ENCODE measurements around the gene LAMA3.

The LAMA3 gene

DNA sequence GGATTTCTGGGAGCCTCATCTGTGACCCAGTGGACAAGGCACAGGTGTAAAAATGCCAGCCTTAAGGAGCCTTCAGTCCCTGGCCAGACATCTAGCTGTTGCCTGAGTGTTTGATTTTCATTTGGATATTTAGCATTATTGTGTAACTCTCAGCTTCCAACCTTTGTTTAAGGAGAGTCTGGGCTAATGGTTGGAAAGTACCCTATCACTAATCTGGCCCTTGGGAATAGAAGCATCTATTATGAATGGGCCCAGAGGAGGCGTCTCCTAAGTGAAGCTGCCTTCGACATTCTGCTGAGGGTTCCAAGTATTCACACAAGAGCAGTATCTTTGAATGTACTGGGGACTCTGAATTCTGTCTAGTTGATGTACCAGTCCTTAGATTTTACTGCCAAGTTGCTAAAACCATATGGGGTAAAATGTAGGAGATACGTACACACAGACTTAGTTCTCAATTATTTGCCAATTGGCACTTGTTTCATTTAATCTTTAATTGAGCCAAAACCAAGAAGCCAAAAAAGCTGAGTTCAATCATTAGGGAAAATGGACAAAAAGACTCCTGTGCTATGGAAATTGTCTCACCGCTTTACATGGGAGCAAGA is 19.3 kb upstream of the LAMA3 start:
- no peak for DNase-seq (ENCODE audit: low spot score)

- DNase-seq (ENCODE audit: low spot score) = no peak
Observed at GRCh38 chr18:23671564-23671963, 17.7 kb upstream of the LAMA3 start.

GRCh38 chr18:23673725-23674124 is 15.5 kb upstream of the LAMA3 start:
- DNase-seq (ENCODE audit: low spot score) = no peak

DNA sequence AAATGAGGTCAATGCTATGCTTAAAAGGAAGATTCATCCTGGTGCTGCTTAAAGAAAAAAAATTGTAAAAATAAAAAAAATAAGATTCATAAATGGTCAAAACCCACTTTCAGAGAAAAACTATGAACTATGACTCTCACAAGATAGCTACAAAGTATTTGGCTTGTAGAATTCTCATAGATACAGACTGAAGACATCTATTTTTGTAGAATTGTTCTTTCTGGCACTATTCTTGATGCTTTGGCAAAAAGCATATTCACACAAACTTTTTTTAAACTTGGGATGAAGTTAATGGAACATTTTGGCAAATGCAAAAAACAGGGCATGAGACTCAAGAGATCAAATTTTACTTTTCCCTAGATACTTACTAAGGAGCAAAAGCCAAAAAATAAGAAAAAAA is 14.0 kb upstream of the LAMA3 start:
- DNase-seq (ENCODE audit: low spot score) = no peak

DNA sequence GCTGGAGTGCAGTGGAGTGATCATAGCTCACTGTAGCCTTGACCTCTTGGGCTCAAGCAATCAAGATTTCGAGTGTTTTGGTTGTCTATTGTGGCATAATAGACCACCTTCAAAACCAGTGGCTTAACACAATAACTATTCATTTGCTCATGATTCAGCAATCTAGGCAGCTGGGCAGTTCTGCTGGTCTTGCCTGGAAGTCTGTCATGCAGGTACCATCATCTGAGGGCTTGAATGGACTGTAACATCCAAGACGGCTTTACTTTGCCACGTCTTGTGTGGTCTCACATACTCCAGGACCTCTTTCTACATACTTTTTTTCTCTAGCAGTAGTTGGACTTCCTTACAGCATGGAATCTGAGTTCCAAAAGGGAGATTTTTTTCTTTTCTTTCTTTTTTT is 13.4 kb upstream of the LAMA3 start:
- DNase-seq (ENCODE audit: low spot score) = no peak

- DNase-seq (ENCODE audit: low spot score) = no peak
Observed at GRCh38 chr18:23682045-23682444, 7.2 kb upstream of the LAMA3 start.

- DNase-seq (ENCODE audit: low spot score) = no peak
Observed at GRCh38 chr18:23682472-23682871, 6.8 kb upstream of the LAMA3 start.

GRCh38 chr18:23683155-23683554 is 6.1 kb upstream of the LAMA3 start:
- no peak for DNase-seq (ENCODE audit: low spot score)

DNA sequence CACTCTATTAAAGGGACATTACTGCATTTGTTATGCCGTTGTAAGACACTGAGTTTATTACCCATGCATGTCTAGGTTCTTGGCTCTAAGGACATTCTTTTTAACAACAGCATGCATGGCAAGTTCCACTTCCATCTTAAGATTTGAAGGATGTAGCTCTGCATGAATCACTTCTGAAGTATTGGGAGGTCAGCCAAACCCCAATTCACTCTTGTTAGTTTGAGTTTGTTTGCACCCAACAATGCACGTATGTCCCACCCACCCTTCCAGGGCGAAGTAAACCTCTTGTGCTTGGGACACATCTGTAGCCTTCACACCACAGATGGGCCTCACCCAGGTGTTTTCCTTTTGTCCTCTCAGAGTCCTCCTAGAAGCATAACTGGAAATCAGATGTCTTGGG is 5.6 kb upstream of the LAMA3 start:
- DNase-seq (ENCODE audit: low spot score) = no peak

- DNase-seq (ENCODE audit: low spot score) = no peak
Observed at GRCh38 chr18:23684515-23685197, 4.6 kb upstream of the LAMA3 start.

GRCh38 chr18:23688528-23688927 is 725 bp upstream of the LAMA3 start:
- no peak for DNase-seq (ENCODE audit: low spot score)

GRCh38 chr18:23689616-23690504 is 607 bp downstream of the LAMA3 start:
- no peak for DNase-seq (ENCODE audit: low spot score)

- no peak for DNase-seq (ENCODE audit: low spot score)
Observed at GRCh38 chr18:23690505-23691068, 1.3 kb downstream of the LAMA3 start.

DNA sequence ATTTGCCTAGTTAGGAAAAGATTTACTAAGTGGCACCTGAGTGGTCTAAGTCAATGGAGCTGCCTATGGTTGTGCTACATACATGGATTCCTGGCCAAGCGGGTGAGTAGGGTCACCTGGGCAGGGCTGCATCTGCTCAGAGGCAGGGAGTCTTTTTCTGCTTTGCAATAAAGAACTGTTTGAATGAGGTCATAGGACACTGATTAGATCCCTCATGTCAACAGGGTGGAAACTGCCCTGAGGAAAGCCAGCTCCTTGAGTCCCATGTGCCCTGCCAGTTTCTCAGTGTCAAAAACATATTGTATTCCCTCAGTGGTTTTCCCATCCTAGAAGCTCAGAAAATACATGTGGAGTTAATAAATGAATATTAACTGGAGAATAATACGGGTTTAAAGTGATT is 4.6 kb downstream of the LAMA3 start:
- no peak for DNase-seq (ENCODE audit: low spot score)

DNA sequence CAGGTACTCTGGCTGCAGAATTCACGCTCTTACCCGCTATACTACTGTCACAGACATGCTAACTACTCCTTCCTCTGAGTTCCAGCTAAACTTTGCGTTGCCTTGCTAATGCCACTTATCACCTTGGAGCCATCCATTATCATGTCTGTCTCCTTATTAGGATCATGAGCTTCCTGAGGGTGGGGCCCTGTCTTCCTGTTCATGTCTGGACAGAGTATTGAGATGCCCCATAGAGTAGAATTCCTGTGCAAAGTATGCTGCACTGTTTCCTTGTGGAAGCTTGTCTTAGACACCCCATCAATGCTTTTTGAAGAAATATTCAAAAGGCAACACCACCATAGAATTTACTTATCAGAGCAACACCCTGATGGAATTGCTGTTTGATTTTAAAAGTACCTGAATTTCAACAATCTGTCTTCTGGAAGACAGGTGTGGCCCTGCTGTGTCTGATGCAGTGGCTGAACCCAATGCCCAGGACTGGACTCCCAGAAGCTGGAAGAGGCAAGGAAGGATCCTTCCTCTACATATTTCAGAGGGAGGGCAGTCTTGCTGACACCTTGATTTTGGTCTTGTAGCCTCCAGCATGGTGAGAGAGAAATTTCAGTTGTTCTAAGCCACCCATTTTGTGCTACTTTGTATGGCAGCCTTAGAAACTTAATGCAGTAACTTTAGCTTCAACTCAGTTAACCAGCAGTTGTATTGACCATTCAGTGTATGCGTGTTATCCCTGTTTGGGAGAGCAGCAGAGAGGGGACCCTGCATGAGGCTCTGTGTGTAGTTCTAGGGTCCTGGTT is 5.6 kb downstream of the LAMA3 start:
- no peak for DNase-seq (ENCODE audit: low spot score)

- no peak for DNase-seq (ENCODE audit: low spot score)
Observed at GRCh38 chr18:23701017-23701416, 11.8 kb downstream of the LAMA3 start.

DNA sequence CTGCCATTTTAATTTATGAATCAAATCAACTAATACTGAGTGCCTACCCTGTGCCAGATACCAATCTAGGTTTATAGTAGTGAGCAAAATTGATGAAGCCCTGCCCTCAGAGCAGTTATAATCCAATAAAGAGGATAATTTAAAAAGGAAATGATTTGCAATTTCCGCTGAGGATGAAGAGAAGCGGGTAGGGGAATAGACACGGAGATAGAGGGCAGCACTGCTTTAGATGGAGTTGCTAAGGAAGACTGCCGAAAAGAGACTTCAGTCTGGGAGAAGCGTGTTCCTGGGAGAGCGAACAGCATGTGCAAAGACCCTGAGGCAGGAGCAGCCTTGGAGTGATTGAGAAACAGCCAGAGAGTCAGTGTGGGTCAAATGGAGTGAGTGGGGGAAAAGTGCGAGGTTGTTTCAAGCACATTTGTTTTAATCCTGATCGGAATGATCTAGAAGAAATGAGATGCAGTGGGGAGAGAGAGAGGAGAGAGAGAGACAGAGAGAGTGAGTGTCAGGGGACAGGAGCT is 12.4 kb downstream of the LAMA3 start:
- DNase-seq (ENCODE audit: low spot score) = no peak

GRCh38 chr18:23702606-23703005 is 13.4 kb downstream of the LAMA3 start:
- no peak for DNase-seq (ENCODE audit: low spot score)

DNA sequence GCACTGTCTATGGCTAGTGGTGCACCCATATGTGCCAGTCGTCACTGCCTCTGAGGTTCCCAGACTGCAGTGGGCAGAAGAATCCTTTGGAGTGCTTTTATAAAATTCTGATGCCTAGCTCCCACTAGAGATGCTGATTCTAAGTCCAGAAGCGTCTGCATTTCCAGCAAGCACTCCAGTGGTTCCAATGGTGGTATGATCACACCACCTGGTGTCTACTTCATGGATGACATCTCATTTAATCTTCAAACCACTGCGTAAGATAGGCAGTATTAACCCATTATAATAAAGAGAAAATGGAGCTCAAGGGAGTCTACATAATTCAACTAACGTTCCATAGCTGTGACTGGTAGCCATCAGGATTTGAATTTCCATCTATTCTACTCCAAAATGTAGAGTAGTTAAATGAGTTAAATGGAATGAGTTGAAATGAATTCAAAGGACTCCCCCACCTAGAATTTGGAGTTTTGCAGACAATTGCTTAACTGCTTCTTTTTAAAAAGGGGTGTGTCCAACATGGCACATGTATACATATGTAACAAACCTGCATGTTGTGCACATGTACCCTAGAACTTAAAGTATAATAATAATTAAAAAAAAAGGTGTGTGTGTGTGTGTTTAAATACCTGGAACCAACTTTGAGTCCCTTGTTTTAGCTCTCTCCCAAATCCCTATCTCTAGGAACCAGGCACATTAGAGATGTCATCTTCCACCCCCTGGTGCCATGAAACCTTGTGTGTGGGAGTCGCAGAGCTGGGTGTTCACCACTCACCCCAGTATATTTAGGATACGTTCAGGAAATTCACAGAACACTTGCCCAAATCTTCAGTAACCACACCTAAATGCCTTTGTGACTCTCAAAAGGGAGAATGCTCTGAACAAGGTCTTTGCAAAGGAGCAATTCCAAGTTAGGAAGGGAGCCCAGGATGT is 14.1 kb downstream of the LAMA3 start:
- no peak for DNase-seq (ENCODE audit: low spot score)

GRCh38 chr18:23703987-23704384 is 14.7 kb downstream of the LAMA3 start:
- DNase-seq (ENCODE audit: low spot score) = no peak

DNA sequence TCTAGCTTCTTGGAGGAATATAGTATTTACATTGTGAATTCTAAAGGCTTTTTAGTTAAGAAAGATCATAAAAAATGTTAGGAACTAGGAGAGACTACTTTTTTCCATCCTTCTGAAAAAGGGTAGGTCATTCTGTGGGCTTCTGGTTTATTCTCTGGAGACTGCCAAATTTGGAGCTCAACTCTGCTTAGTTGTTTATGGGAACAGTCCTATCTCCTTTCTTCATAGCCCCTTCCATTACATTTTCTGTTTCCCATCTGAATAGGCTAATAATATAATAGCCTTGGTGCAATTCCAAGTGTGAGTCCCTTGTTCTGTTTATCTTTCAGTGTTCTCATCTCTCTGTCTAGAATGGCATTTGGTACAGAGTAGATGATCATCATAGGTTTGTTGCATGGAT is 15.6 kb downstream of the LAMA3 start:
- DNase-seq (ENCODE audit: low spot score) = no peak
